Esophagus (tissue), 2 donors: ENCODE measurements around the gene CAND1. TPM values are rescaled to one million over a fixed set of nuclear protein-coding genes. Genes with fewer than 3 reads are reported as not detected.
A peak's percentile ranks its signal among the peaks of the same experiment; 100 is the strongest.

Experiments
- H3K27ac ChIP-seq, 2 donors: one replicate each; pipeline ENCODE4 v1.5.1; 2013; ENCODE audit warnings: low read depth in 2 of 2, mild to moderate bottlenecking in 2 of 2, inconsistent platforms in 1 of 2, low read length in 1 of 2, moderate library complexity in 1 of 2
- H3K27me3 ChIP-seq, 2 donors: one replicate each; pipeline ENCODE4 v1.6.1; 2013; ENCODE audit warnings: low read length in 2 of 2, control low read depth in 1 of 2, mild to moderate bottlenecking in 1 of 2; ENCODE audit not compliant: insufficient read depth in 2 of 2, control insufficient read depth in 1 of 2
- H3K36me3 ChIP-seq, 2 donors: one replicate each; pipeline ENCODE4 v1.6.1; 2013; ENCODE audit warnings: low read length in 1 of 2; ENCODE audit not compliant: control insufficient read depth in 2 of 2, insufficient read depth in 2 of 2
- H3K4me1 ChIP-seq, 2 donors: one replicate each; pipeline ENCODE4 v1.6.1; 2013; ENCODE audit warnings: low read length in 1 of 2; ENCODE audit not compliant: control insufficient read depth in 2 of 2, insufficient read depth in 2 of 2
- H3K4me3 ChIP-seq, 2 donors: one replicate each; pipeline ENCODE4 v1.5.1; 2013; ENCODE audit warnings: low read length in 2 of 2, mild to moderate bottlenecking in 2 of 2, low read depth in 1 of 2, moderate library complexity in 1 of 2
- H3K9me3 ChIP-seq, 2 donors: one replicate each; pipeline ENCODE4 v1.6.1; 2013; ENCODE audit warnings: mild to moderate bottlenecking in 2 of 2, low read depth in 1 of 2, low read length in 1 of 2, moderate library complexity in 1 of 2; ENCODE audit not compliant: control insufficient read depth in 2 of 2, insufficient read depth in 1 of 2
- WGBS, 2 donors: extraction: QIAGEN DNeasy Blood & Tissue Kit; methylation state at CpG; one replicate each; pipeline ENCODE4 v1.1.7; 2013; 5-methylcytosine and 5-hydroxymethylcytosine counted together
- polyA plus RNA-seq, 2 donors: library from polyadenylated mRNA; stranded (reverse); fragments of 200-250 nt; gene quantifications; one replicate each; pipeline ENCODE4 v1.2.3, GENCODE V29; 2013
- donor health status: healthy with polysubstance abuse.
- donor health status: Bipolar disorder and iron deficiency.

Gene CAND1
- polyA plus RNA-seq, 2 donors = 12.5 to 25.7 TPM

DNA sequence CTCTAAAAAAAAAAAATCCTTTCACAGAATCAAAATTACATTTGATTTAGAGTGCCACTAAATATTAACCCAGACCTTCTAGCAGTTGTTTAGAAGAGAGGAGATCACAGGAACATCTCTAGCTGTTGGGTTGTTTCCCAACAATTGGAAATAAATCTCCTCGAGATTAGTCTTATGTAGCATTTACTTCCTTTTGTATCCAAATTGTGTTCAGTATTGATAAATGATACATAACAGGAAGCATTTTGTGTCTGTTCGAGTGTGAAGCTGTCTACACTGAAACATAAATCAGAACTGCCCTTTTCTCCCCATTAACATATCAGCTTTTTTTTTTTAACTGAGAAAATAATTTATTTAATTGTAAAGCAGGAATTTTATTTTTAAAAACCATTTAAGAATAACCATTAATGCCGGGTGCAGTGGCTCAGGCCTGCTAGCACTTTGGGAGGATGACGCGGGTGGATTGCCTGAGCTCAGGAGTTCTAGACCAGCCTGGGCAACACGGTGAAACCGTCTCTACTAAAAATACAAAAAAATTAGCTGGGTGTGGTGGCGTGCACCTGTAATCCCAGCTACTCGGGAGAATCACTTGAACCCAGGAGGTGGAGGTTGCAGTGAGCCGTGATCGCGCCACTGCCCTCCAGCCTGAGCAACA, 14.7 kb upstream of the CAND1 start:
- H3K9me3 ChIP-seq = no peaks in the 10 kb centered on the region
- no peak overlapping the region for H3K27ac ChIP-seq
- H3K4me1 ChIP-seq = no peaks in the 10 kb centered on the region
- 87 to 89% methylated on average over 12 of the region's 12 CpGs for WGBS, 2 donors
- H3K4me3 ChIP-seq = no peak overlapping the region
- no peaks in the 10 kb centered on the region for H3K36me3 ChIP-seq
- no peaks in the 10 kb centered on the region for H3K27me3 ChIP-seq

DNA sequence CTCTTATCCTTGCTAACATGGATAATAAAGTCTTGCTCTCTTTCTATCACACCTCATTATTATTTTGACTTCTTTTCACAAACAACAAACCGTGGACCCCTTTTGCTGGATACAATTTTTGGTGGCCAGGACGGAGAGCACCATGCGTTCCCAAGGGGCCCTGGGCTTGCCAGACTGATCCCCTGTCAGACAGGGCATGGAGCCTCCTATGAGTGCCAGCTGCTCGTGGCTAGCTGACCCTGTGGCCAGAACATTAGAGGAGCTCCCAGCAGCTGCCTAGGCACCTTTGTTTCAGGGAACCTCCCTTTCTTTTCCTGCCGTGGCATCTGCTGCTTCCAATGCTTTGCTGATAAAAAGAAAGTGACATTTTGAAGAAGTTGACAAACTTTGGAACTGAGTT, 12.5 kb upstream of the CAND1 start:
- H3K4me1 ChIP-seq = no peaks in the 10 kb centered on the region
- 82 to 84% methylated on average over 5 of the region's 5 CpGs for WGBS, 2 donors

DNA sequence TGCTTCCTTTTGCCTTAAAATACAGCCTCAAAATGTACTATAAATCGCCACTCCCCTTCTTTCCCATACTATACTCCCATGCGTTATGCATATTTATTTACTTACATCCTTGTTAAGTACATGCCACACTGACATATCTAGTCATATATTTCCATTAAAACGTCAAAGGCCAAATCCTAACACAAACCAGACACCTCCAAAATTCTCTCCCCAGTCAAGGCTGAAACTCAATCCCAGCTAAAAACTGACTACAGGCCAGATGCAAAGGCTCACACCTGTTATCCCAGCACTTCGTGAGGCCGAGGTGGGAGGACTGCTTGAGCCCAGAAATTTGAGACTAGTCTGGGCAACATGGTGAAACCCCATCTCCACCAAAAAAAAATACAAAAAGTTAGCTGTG, 5.7 kb upstream of the CAND1 start:
- H3K4me1 ChIP-seq = no peaks in the 10 kb centered on the region
- no peak overlapping the region for H3K4me3 ChIP-seq
- H3K36me3 ChIP-seq = no peaks in the 10 kb centered on the region
- no peaks in the 10 kb centered on the region for H3K27me3 ChIP-seq
- 70 to 73% methylated on average over 5 of the region's 5 CpGs for WGBS, 2 donors
- H3K27ac ChIP-seq = no peak overlapping the region
- H3K9me3 ChIP-seq = no peaks in the 10 kb centered on the region

More for the DNA sequence above, 12.5 kb upstream of the CAND1 start:
- Histone ChIP-seq H3K27me3 (no peaks in the 10 kb centered on the region), H3K4me3 (no peak overlapping the region), H3K27ac (no peak overlapping the region), H3K36me3 (no peaks in the 10 kb centered on the region), H3K9me3 (no peaks in the 10 kb centered on the region)

- H3K9me3 ChIP-seq = no peaks in the 10 kb centered on the region
- no peaks in the 10 kb centered on the region for H3K27me3 ChIP-seq
- no peaks in the 10 kb centered on the region for H3K36me3 ChIP-seq
- peak overlapping the region; percentile 49 to 73 for H3K4me3 ChIP-seq
- WGBS, 2 donors = 1% methylated on average over 19 of the region's 19 CpGs
- peak overlapping the region; percentile 82 to 91 for H3K27ac ChIP-seq
- no peaks in the 10 kb centered on the region for H3K4me1 ChIP-seq
Observed at GRCh38 chr12:67268335-67268895, 743 bp upstream of the CAND1 start.

GRCh38 chr12:67269633-67270573, 745 bp downstream of the CAND1 start:
- WGBS, 2 donors = 0 to 1% methylated on average over 61 of the region's 61 CpGs
- peak overlapping the region; percentile 98 for H3K27ac ChIP-seq
- no peaks in the 10 kb centered on the region for H3K9me3 ChIP-seq
- H3K4me3 ChIP-seq = peak overlapping the region; percentile 68 to 73
- H3K4me1 ChIP-seq = no peaks in the 10 kb centered on the region
- H3K36me3 ChIP-seq = no peaks in the 10 kb centered on the region
- H3K27me3 ChIP-seq = no peaks in the 10 kb centered on the region

DNA sequence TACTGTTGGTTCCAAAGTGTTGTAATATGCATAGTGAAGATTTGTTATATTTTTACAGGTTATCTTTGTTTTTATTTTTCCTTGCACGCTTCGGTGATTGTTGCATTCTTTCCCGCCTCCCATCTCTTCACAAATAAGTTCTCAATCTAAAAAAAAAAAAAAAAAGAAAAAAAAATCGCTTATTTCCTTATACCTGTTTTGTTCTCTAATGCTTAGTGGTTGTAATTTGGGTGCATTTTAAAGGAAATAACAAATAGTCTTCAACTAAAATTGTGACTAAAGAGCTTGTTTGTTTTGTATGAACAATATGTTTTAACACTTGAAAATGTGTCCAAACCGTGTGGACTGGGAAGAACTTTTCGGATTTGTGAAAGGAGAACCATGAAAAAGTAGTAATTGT, 1.5 kb downstream of the CAND1 start:
- Histone ChIP-seq H3K9me3 (no peaks in the 10 kb centered on the region), H3K36me3 (no peaks in the 10 kb centered on the region), H3K4me3 (peak overlapping the region; percentile 68 to 73), H3K27ac (peak overlapping the region in 1 of 2 donors; percentile 98), H3K4me1 (no peaks in the 10 kb centered on the region), H3K27me3 (no peaks in the 10 kb centered on the region)
- WGBS, 2 donors = 3 to 4% methylated on average over 6 of the region's 6 CpGs

GRCh38 chr12:67271976-67272375, 2.8 kb downstream of the CAND1 start:
- Histone ChIP-seq H3K4me1 (no peaks in the 10 kb centered on the region), H3K27ac (no peak overlapping the region), H3K36me3 (no peaks in the 10 kb centered on the region), H3K27me3 (no peaks in the 10 kb centered on the region), H3K4me3 (no peak overlapping the region), H3K9me3 (no peaks in the 10 kb centered on the region)
- WGBS, 2 donors = 33 to 42% methylated on average over 1 of the region's 1 CpG

- H3K27ac ChIP-seq = no peak overlapping the region
- no peaks in the 10 kb centered on the region for H3K9me3 ChIP-seq
- H3K4me3 ChIP-seq = no peak overlapping the region
- H3K36me3 ChIP-seq = no peaks in the 10 kb centered on the region
- no peaks in the 10 kb centered on the region for H3K27me3 ChIP-seq
- WGBS, 2 donors = 17 to 21% methylated on average over 3 of the region's 3 CpGs
- no peaks in the 10 kb centered on the region for H3K4me1 ChIP-seq
Observed at GRCh38 chr12:67274186-67274585, 5.0 kb downstream of the CAND1 start.

DNA sequence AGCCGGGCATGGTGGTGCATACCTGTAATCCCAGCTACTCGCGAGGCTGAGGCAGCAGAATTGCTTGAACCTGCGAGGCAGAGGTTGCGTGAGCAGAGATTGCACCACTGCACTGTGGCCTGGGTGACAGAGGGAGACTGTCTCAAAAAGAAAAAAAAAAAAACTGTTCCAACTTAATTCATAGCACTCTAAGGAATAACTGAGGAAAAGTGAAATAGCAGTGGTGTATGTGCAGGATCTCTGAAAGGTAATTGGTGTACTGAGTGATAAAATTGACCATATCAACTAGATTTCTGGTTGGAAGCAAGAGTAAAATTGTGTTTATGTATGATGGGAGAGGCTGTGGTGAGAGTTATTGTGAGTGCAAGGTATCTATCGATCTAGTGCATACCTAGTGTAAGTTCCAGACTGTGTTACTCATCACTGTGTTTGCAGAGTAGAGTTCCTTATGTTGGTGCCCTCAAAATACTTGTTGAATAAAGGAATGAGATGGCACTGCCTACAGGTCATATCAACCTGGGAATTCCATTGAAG, 6.3 kb downstream of the CAND1 start:
- Histone ChIP-seq H3K4me1 (no peaks in the 10 kb centered on the region), H3K27me3 (no peaks in the 10 kb centered on the region), H3K4me3 (no peak overlapping the region), H3K9me3 (no peaks in the 10 kb centered on the region), H3K36me3 (no peaks in the 10 kb centered on the region), H3K27ac (no peak overlapping the region)
- WGBS, 2 donors = 81 to 84% methylated on average over 6 of the region's 6 CpGs
